Left forelimb (tissue), 1 donor: ENCODE results near the gene RIMBP2.

Experiments used
- DNase-seq: peaks from one replicate; pipeline ENCODE4 v3.0.0-alpha.2; 2018; ENCODE audit warnings: low spot score

Gene RIMBP2

GRCh38 chr12:130504840-130505175 is 211.3 kb downstream of the RIMBP2 start:
- DNase-seq: no peak

- no peak for DNase-seq
Measured at GRCh38 chr12:130504110-130504839, 211.8 kb downstream of the RIMBP2 start.

GRCh38 chr12:130501821-130502220 is 214.3 kb downstream of the RIMBP2 start:
- no peak for DNase-seq

- DNase-seq: no peak
Measured at GRCh38 chr12:130500835-130501330, 215.2 kb downstream of the RIMBP2 start.

- no peak for DNase-seq
Measured at GRCh38 chr12:130499474-130499873, 216.6 kb downstream of the RIMBP2 start.

- DNase-seq: no peak
Measured at GRCh38 chr12:130498589-130499385, 217.3 kb downstream of the RIMBP2 start.

GRCh38 chr12:130497991-130498390 is 218.1 kb downstream of the RIMBP2 start:
- no peak for DNase-seq

GRCh38 chr12:130497321-130497720 is 218.8 kb downstream of the RIMBP2 start:
- no peak for DNase-seq

GRCh38 chr12:130496516-130497120 is 219.5 kb downstream of the RIMBP2 start:
- DNase-seq: no peak

- DNase-seq: no peak
Measured at GRCh38 chr12:130495156-130495555, 220.9 kb downstream of the RIMBP2 start.

GRCh38 chr12:130494736-130495135 is 221.4 kb downstream of the RIMBP2 start:
- DNase-seq: no peak

GRCh38 chr12:130493951-130494350 is 222.1 kb downstream of the RIMBP2 start:
- DNase-seq: no peak

GRCh38 chr12:130491421-130492357 is 224.4 kb downstream of the RIMBP2 start:
- DNase-seq: no peak

GRCh38 chr12:130490674-130491073 is 225.4 kb downstream of the RIMBP2 start:
- DNase-seq: no peak

- no peak for DNase-seq
Measured at GRCh38 chr12:130489293-130489692, 226.8 kb downstream of the RIMBP2 start.

GRCh38 chr12:130488358-130488710 is 227.8 kb downstream of the RIMBP2 start:
- DNase-seq: no peak

GRCh38 chr12:130487636-130488357 is 228.3 kb downstream of the RIMBP2 start:
- DNase-seq: no peak

GRCh38 chr12:130486891-130487416 is 229.1 kb downstream of the RIMBP2 start:
- DNase-seq: no peak

- DNase-seq: no peak
Measured at GRCh38 chr12:130486146-130486435, 230.0 kb downstream of the RIMBP2 start.

GRCh38 chr12:130485291-130486145 is 230.6 kb downstream of the RIMBP2 start:
- DNase-seq: no peak
